22Rv1 (cell line): ENCODE results near the gene SAC3D1.

ENCODE experiments used
- ZFX ChIP-seq: fragments of 450-650 bp; IDR thresholded peaks from 2 replicates; pipeline ENCODE4 v1.6.1; 2017; ENCODE audit warnings: antibody characterized with exemption, borderline replicate concordance
- TF ChIP-seq, protein P1 (sequence below): fragments of 450-650 bp; IDR thresholded peaks from 2 replicates; pipeline ENCODE4 v1.5.1; 2017; ENCODE audit warnings: mild to moderate bottlenecking

DNA sequence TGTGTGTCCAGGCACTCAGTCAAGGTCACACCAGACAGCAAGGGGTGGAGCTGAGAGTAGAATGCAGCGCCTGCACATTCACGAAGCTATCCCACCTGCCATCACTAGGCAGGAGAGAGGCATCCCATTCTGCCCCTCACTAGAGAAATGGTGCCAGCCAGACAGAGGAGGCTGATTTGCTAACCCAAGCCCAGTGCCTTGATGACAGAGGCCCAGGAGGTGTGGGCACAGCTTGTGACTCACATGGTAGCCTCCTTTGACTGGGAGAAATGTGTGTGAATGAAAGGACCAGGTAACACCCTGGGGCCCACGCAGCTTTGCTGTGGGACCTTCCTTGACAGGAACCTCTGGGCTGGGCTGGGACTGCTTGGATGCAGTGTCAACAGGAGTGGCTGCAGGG is 22.5 kb downstream of the SAC3D1 start:
- TF ChIP-seq, protein P1, sequence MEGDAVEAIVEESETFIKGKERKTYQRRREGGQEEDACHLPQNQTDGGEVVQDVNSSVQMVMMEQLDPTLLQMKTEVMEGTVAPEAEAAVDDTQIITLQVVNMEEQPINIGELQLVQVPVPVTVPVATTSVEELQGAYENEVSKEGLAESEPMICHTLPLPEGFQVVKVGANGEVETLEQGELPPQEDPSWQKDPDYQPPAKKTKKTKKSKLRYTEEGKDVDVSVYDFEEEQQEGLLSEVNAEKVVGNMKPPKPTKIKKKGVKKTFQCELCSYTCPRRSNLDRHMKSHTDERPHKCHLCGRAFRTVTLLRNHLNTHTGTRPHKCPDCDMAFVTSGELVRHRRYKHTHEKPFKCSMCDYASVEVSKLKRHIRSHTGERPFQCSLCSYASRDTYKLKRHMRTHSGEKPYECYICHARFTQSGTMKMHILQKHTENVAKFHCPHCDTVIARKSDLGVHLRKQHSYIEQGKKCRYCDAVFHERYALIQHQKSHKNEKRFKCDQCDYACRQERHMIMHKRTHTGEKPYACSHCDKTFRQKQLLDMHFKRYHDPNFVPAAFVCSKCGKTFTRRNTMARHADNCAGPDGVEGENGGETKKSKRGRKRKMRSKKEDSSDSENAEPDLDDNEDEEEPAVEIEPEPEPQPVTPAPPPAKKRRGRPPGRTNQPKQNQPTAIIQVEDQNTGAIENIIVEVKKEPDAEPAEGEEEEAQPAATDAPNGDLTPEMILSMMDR, result no peak
- TF ChIP-seq ZFX, result no peak
